ENCODE results near the gene GLS. TPM values are rescaled to one million over a fixed set of nuclear protein-coding genes. Genes with fewer than 3 reads are reported as not detected.

Gene GLS
- total RNA-seq, 2 donors from 2014 or later = 47.2 to 99.3 TPM

DNA sequence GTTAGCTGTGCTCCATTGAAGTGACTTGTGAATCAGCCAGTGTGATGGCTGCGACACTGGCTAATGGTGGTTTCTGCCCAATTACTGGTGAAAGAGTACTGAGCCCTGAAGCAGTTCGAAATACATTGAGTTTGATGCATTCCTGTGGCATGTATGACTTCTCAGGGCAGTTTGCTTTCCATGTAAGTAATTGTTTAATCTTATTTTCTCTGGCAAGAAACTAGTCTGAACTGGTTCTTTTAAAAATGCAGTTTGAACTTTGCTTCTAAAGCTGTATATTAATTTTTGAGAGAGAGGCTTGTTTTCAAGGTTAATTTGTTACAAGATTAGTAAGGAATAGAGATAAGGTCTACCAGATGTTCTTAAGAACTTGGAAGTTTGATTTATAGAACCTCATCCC is 46.7 kb downstream of the GLS start:
- WGBS, 2 experiments (ENCODE audit: insufficient coverage in 1 of 2, insufficient read length in 1 of 2) = 98% methylated on average over 2 of the region's 2 CpGs; no CpG with 5 or more reads in 1 of the 2 experiments
- peaks cover 53% of the 10 kb centered on the region for H3K36me3 Mint-ChIP-seq (ENCODE audit: low read depth)
- peak; percentile 41 for DNase-seq
- peak overlapping the region; percentile 44 for H3K27ac Mint-ChIP-seq
- no peak overlapping the region for H3K27ac ChIP-seq (ENCODE audit: low read depth, low read length)
- H3K27me3 Mint-ChIP-seq (ENCODE audit: insufficient read depth) = no peaks in the 10 kb centered on the region
- no peak overlapping the region for H3K4me3 ChIP-seq (ENCODE audit: low read length)
- H3K27me3 ChIP-seq (ENCODE audit: control insufficient read depth, insufficient read depth, low read length, poor library complexity, severe bottlenecking) = no peaks in the 10 kb centered on the region
- no peak overlapping the region for H3K4me3 Mint-ChIP-seq
- H3K4me1 ChIP-seq (ENCODE audit: control insufficient read depth, insufficient read depth, low read length) = no peaks in the 10 kb centered on the region
- peaks cover 11% of the 10 kb centered on the region for H3K4me1 Mint-ChIP-seq
- peaks cover 77% of the 10 kb centered on the region for H3K36me3 ChIP-seq (ENCODE audit: control insufficient read depth, insufficient read depth, low read length)
- H3K9ac ChIP-seq (ENCODE audit: extremely low read depth, low read length, poor library complexity, severe bottlenecking) = no peak overlapping the region
- TF ChIP-seq, protein P1, sequence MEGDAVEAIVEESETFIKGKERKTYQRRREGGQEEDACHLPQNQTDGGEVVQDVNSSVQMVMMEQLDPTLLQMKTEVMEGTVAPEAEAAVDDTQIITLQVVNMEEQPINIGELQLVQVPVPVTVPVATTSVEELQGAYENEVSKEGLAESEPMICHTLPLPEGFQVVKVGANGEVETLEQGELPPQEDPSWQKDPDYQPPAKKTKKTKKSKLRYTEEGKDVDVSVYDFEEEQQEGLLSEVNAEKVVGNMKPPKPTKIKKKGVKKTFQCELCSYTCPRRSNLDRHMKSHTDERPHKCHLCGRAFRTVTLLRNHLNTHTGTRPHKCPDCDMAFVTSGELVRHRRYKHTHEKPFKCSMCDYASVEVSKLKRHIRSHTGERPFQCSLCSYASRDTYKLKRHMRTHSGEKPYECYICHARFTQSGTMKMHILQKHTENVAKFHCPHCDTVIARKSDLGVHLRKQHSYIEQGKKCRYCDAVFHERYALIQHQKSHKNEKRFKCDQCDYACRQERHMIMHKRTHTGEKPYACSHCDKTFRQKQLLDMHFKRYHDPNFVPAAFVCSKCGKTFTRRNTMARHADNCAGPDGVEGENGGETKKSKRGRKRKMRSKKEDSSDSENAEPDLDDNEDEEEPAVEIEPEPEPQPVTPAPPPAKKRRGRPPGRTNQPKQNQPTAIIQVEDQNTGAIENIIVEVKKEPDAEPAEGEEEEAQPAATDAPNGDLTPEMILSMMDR (conservative IDR thresholded peaks at IDR 0.05) = no peak
- H3K9me3 ChIP-seq (ENCODE audit: control insufficient read depth, low read length) = peaks cover 8% of the 10 kb centered on the region
- H3K9me3 Mint-ChIP-seq = peaks cover 6% of the 10 kb centered on the region

DNA sequence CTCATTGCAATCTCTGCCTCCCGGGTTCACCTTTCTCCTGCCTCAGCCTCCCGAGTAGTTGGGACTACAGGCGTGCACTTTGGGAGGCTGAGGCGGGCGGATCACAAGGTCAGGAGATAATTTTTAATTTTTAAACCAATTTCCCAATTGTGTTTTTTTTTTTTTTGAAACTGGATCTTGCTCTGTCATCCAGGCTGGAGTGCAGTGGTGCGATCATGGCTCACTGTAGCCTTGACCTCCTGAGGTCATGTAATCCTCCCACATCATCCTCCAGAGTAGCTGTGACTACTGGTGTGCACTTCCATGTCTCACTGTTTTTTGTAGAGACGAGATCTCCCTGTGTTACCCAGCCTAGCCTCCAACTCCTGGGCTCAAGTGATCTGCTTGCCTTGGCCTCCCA is 49.3 kb downstream of the GLS start:
- H3K36me3 Mint-ChIP-seq (ENCODE audit: low read depth) = peaks cover 37% of the 10 kb centered on the region
- H3K4me3 Mint-ChIP-seq = no peak overlapping the region
- Histone ChIP-seq H3K27me3 (ENCODE audit: control insufficient read depth, insufficient read depth, low read length, poor library complexity, severe bottlenecking) (no peaks in the 10 kb centered on the region), H3K4me3 (ENCODE audit: low read length) (no peak overlapping the region), H3K27ac (ENCODE audit: low read depth, low read length) (no peak overlapping the region), H3K36me3 (ENCODE audit: control insufficient read depth, insufficient read depth, low read length) (peaks cover 75% of the 10 kb centered on the region), H3K9me3 (ENCODE audit: control insufficient read depth, low read length) (no peaks in the 10 kb centered on the region), H3K4me1 (ENCODE audit: control insufficient read depth, insufficient read depth, low read length) (no peaks in the 10 kb centered on the region), H3K9ac (ENCODE audit: extremely low read depth, low read length, poor library complexity, severe bottlenecking) (no peak overlapping the region)
- H3K9me3 Mint-ChIP-seq = no peaks in the 10 kb centered on the region
- peak overlapping the region; percentile 62 for H3K27ac Mint-ChIP-seq
- no peak for DNase-seq
- 90 to 95% methylated on average over 7 of the region's 7 CpGs for WGBS, 2 experiments (ENCODE audit: insufficient coverage in 1 of 2, insufficient read length in 1 of 2)
- TF ChIP-seq, protein P1 (conservative IDR thresholded peaks at IDR 0.05) = no peak
- H3K27me3 Mint-ChIP-seq (ENCODE audit: insufficient read depth) = no peaks in the 10 kb centered on the region
- H3K4me1 Mint-ChIP-seq = peaks cover 11% of the 10 kb centered on the region

DNA sequence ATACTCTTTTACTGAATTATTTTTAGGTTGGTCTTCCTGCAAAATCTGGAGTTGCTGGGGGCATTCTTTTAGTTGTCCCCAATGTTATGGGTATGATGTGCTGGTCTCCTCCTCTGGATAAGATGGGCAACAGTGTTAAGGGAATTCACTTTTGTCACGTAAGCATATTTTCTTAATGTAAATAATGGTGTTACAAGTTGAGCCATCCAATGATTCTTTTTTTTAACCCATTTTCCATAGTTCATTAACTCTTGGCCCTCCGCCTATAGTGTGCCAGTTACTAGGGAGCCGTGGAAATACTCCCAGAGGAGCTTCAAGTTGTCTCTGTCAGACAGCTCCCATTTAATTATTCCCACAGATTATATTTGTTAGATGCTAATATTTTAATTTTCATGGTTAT is 49.8 kb downstream of the GLS start:
- Histone ChIP-seq H3K27me3 (ENCODE audit: control insufficient read depth, insufficient read depth, low read length, poor library complexity, severe bottlenecking) (no peaks in the 10 kb centered on the region), H3K27ac (ENCODE audit: low read depth, low read length) (no peak overlapping the region), H3K9ac (ENCODE audit: extremely low read depth, low read length, poor library complexity, severe bottlenecking) (no peak overlapping the region), H3K4me3 (ENCODE audit: low read length) (no peak overlapping the region), H3K4me1 (ENCODE audit: control insufficient read depth, insufficient read depth, low read length) (no peaks in the 10 kb centered on the region), H3K36me3 (ENCODE audit: control insufficient read depth, insufficient read depth, low read length) (peaks cover 73% of the 10 kb centered on the region), H3K9me3 (ENCODE audit: control insufficient read depth, low read length) (no peaks in the 10 kb centered on the region)
- Mint-ChIP-seq H3K4me1 (peaks cover 11% of the 10 kb centered on the region), H3K27me3 (ENCODE audit: insufficient read depth) (no peaks in the 10 kb centered on the region), H3K27ac (no peak overlapping the region), H3K9me3 (no peaks in the 10 kb centered on the region), H3K36me3 (ENCODE audit: low read depth) (peaks cover 34% of the 10 kb centered on the region), H3K4me3 (no peak overlapping the region)
- TF ChIP-seq, protein P1 (conservative IDR thresholded peaks at IDR 0.05) = no peak
- DNase-seq = no peak
- WGBS, 2 experiments (ENCODE audit: insufficient coverage in 1 of 2, insufficient read length in 1 of 2) = 99% methylated on average over 3 of the region's 3 CpGs; no CpG with 5 or more reads in 1 of the 2 experiments

All from endodermal cell (in vitro differentiated cells).